Testis (tissue), 2 donors: ENCODE measurements around the gene MRLN.
"Not testable (repeated sequence)": the region's sequence is repeated elsewhere in the genome, so short reads cannot be mapped to it uniquely, and the experiment has no call there.

Experiments
- POLR2A ChIP-seq: fragments of 450-650 bp; IDR thresholded peaks from one replicate; pipeline ENCODE4 v1.6.1; 2017; ENCODE audit warnings: antibody characterized with exemption, mild to moderate bottlenecking, moderate library complexity
- TF ChIP-seq, protein P1 (sequence below), 3 experiments: fragments of 450-650 bp in 2 of 3; fragments of 200-600 bp in 1 of 3; sonication (generic) in 1 of 3; IDR thresholded peaks; one replicate each; pipeline ENCODE4 v1.5.1; 2016 to 2019; ENCODE audit warnings: antibody characterized with exemption in 3 of 3, mild to moderate bottlenecking in 2 of 3, moderate library complexity in 1 of 3

DNA sequence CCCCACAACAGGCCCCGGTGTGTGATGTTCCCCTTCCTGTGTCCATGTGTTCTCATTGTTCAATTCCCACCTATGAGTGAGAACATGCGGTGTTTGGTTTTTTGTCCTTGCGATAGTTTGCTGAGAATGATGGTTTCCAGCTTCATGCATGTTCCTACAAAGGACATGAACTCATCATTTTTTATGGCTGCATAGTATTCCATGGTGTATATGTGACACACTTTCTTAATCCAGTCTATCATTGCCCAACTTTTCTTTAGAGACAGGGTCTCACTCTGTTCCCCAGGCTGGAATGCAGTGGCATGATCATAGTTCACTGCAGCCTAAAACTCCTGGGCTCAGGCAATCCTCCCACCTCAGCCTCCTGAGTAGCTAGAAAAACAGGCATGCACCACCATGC lies 32.2 kb upstream of the MRLN start:
- TF ChIP-seq, protein P1, sequence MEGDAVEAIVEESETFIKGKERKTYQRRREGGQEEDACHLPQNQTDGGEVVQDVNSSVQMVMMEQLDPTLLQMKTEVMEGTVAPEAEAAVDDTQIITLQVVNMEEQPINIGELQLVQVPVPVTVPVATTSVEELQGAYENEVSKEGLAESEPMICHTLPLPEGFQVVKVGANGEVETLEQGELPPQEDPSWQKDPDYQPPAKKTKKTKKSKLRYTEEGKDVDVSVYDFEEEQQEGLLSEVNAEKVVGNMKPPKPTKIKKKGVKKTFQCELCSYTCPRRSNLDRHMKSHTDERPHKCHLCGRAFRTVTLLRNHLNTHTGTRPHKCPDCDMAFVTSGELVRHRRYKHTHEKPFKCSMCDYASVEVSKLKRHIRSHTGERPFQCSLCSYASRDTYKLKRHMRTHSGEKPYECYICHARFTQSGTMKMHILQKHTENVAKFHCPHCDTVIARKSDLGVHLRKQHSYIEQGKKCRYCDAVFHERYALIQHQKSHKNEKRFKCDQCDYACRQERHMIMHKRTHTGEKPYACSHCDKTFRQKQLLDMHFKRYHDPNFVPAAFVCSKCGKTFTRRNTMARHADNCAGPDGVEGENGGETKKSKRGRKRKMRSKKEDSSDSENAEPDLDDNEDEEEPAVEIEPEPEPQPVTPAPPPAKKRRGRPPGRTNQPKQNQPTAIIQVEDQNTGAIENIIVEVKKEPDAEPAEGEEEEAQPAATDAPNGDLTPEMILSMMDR (IDR thresholded peaks at IDR 0.05): not testable (repeated sequence)
- TF ChIP-seq POLR2A: not testable (repeated sequence)
